ENCODE measurements around the gene MICAL3.

MICAL3 gene

GRCh38 chr22:17780116-17780740 lies 244.1 kb downstream of the MICAL3 start:
- H3K4me1 ChIP-seq (ENCODE audit: insufficient read depth, poor library complexity, severe bottlenecking), result no peaks in the 10 kb centered on the region
- DNase-seq (ENCODE audit: low spot score) (no peak), ATAC-seq (ENCODE audit: low read depth) (no peak)
- H3K4me3 ChIP-seq (ENCODE audit: severe bottlenecking), result no peak overlapping the region
- H3K36me3 ChIP-seq (ENCODE audit: low read depth), result no peaks in the 10 kb centered on the region
- TF ChIP-seq, protein P1, sequence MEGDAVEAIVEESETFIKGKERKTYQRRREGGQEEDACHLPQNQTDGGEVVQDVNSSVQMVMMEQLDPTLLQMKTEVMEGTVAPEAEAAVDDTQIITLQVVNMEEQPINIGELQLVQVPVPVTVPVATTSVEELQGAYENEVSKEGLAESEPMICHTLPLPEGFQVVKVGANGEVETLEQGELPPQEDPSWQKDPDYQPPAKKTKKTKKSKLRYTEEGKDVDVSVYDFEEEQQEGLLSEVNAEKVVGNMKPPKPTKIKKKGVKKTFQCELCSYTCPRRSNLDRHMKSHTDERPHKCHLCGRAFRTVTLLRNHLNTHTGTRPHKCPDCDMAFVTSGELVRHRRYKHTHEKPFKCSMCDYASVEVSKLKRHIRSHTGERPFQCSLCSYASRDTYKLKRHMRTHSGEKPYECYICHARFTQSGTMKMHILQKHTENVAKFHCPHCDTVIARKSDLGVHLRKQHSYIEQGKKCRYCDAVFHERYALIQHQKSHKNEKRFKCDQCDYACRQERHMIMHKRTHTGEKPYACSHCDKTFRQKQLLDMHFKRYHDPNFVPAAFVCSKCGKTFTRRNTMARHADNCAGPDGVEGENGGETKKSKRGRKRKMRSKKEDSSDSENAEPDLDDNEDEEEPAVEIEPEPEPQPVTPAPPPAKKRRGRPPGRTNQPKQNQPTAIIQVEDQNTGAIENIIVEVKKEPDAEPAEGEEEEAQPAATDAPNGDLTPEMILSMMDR (IDR thresholded peaks at IDR 0.05; ENCODE audit: poor library complexity, severe bottlenecking), result no peak
- no peaks in the 10 kb centered on the region for H3K9me3 ChIP-seq (ENCODE audit: severe bottlenecking)
- no peak overlapping the region for H3K27ac ChIP-seq (ENCODE audit: poor library complexity, severe bottlenecking)
- H3K27me3 ChIP-seq (ENCODE audit: insufficient read depth, poor library complexity, severe bottlenecking), result no peaks in the 10 kb centered on the region

DNA sequence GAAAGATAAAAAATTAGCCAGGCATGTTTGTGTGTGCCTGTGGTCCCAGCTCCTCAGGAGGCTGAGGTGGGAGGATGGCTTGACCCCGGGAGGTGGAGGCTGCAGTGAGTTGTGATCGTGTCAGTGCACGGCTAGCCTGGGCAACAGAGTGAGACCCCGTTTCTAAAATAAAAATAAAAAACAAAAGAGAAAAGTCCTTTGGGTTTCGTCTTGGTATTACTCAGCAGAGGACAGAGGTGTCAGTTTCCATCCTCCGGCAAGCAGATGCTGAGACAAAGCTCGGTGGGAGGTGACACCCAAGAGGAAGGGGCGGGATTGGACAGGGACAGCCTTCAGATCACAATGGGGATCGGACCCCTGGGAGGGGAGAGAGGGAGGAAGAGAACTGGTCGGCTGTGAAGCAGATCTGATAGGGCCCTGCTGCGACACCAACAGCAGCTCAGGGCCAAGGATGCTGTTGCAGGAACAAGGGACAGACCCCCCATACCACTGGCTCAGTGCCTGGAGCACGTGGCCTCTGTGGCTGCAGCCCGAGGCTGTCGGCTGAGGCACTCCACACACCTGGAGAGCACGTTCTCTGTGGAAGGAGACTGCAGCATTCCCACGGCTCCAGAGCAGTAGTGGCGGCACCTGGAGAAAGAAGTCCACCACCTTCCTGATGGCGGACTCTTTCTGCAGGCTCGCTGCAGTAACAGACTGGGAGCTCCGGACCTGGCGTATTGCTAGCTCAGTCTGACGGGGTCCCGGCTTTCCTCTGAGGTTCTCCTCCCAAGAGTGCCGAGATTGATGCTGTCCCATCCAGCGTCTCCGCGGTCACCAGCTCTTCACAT lies 244.9 kb downstream of the MICAL3 start:
- ATAC-seq (ENCODE audit: low read depth) (no peak), DNase-seq (ENCODE audit: low spot score) (no peak)
- no peaks in the 10 kb centered on the region for H3K9me3 ChIP-seq (ENCODE audit: severe bottlenecking)
- H3K27me3 ChIP-seq (ENCODE audit: insufficient read depth, poor library complexity, severe bottlenecking), result no peaks in the 10 kb centered on the region
- no peak overlapping the region for H3K27ac ChIP-seq (ENCODE audit: poor library complexity, severe bottlenecking)
- no peak overlapping the region for H3K4me3 ChIP-seq (ENCODE audit: severe bottlenecking)
- no peaks in the 10 kb centered on the region for H3K36me3 ChIP-seq (ENCODE audit: low read depth)
- TF ChIP-seq, protein P1 (IDR thresholded peaks at IDR 0.05; ENCODE audit: poor library complexity, severe bottlenecking), result no peak
- no peaks in the 10 kb centered on the region for H3K4me1 ChIP-seq (ENCODE audit: insufficient read depth, poor library complexity, severe bottlenecking)

GRCh38 chr22:17778412-17778976 lies 245.9 kb downstream of the MICAL3 start:
- H3K27ac ChIP-seq (ENCODE audit: poor library complexity, severe bottlenecking), result no peak overlapping the region

DNA sequence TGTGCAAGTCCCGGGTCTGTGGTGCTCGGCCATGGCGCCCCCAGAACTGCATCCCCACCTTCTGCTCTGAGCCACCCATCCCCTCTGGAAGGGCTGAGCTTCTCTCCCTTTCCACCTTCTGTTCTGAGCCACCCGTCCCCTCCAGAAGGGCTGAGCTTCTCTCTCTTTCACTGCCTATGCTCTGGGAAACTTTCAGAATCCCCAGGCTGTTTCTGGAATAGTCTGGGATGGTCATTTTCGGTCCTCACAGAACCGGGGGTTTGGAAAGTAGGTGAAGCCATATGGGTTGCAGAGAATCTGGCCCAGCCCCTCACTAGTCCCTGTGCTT lies 246.7 kb downstream of the MICAL3 start:
- no peaks in the 10 kb centered on the region for H3K9me3 ChIP-seq (ENCODE audit: severe bottlenecking)
- peaks cover 6% of the 10 kb centered on the region for H3K4me1 ChIP-seq (ENCODE audit: insufficient read depth, poor library complexity, severe bottlenecking)
- no peak overlapping the region for H3K27ac ChIP-seq (ENCODE audit: poor library complexity, severe bottlenecking)
- no peak overlapping the region for H3K4me3 ChIP-seq (ENCODE audit: severe bottlenecking)
- H3K27me3 ChIP-seq (ENCODE audit: insufficient read depth, poor library complexity, severe bottlenecking), result no peaks in the 10 kb centered on the region
- ATAC-seq (ENCODE audit: low read depth) (no peak), DNase-seq (ENCODE audit: low spot score) (no peak)
- TF ChIP-seq, protein P1 (IDR thresholded peaks at IDR 0.05; ENCODE audit: poor library complexity, severe bottlenecking), result no peak
- no peaks in the 10 kb centered on the region for H3K36me3 ChIP-seq (ENCODE audit: low read depth)

More at GRCh38 chr22:17778412-17778976, 245.9 kb downstream of the MICAL3 start:
- Histone ChIP-seq H3K36me3 (ENCODE audit: low read depth) (no peaks in the 10 kb centered on the region), H3K4me3 (ENCODE audit: severe bottlenecking) (no peak overlapping the region), H3K27me3 (ENCODE audit: insufficient read depth, poor library complexity, severe bottlenecking) (no peaks in the 10 kb centered on the region), H3K4me1 (ENCODE audit: insufficient read depth, poor library complexity, severe bottlenecking) (no peaks in the 10 kb centered on the region), H3K9me3 (ENCODE audit: severe bottlenecking) (no peaks in the 10 kb centered on the region)
- TF ChIP-seq, protein P1 (IDR thresholded peaks at IDR 0.05; ENCODE audit: poor library complexity, severe bottlenecking), result no peak
- ATAC-seq (ENCODE audit: low read depth), result no peak
- no peak for DNase-seq (ENCODE audit: low spot score)
